ENCODE measurements around the gene FSIP2. TPM values are rescaled to one million over a fixed set of nuclear protein-coding genes. Genes with fewer than 3 reads are reported as not detected.
A peak's percentile ranks its signal among the peaks of the same experiment; 100 is the strongest.

The FSIP2 gene
- total RNA-seq, 1 experiment from 2014 or later = 2.0 TPM

DNA sequence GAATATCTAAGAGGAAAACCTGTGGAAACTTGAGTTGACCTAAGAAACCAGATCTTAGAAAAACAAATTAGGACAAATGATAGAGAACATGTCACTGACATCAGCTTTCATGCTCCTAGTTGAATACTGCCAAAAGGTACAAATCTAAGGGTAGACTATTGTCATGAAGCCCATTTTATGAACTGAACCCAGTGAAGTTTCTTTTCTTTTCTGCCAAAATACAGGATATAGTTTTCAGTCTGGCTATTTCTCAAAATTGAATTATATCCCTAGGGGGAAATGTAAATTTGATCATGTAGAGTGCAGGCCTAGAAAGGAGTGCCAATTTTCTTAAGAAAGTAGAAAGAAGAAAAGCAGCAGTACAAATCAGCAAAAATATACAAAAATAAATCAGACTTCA lies 46.6 kb downstream of the FSIP2 start:
- ChIA-PET POLR2A (ENCODE audit: unreplicated experiment) (no interaction called here), CTCF (no interaction called here)
- Histone ChIP-seq H2AFZ (ENCODE audit: low read length) (no peak overlapping the region), H3K36me3 (ENCODE audit: low read depth, low read length) (no peaks in the 10 kb centered on the region), H3K9me2 (replicated peaks; ENCODE audit: low read length) (no peaks in the 10 kb centered on the region), H3F3A (ENCODE audit: low read length, unreplicated experiment) (no peaks in the 10 kb centered on the region), H3K4me3 (ENCODE audit: low read length) (no peak overlapping the region), H3K9me3 (ENCODE audit: low read length) (no peaks in the 10 kb centered on the region), H3K4me2 (ENCODE audit: low read length) (no peak overlapping the region), H3K27ac (ENCODE audit: low read length) (no peak overlapping the region), H3K4me1 (ENCODE audit: insufficient read depth, low read length) (peaks cover 26% of the 10 kb centered on the region), H3K79me2 (ENCODE audit: low read length) (no peaks in the 10 kb centered on the region), H4K20me1 (ENCODE audit: low read length) (no peaks in the 10 kb centered on the region), H3K27me3 (ENCODE audit: low read length) (no peaks in the 10 kb centered on the region), H3K9ac (ENCODE audit: low read length) (no peak overlapping the region)
- DNase-seq (no peak), ATAC-seq (no peak)
- intact Hi-C loops (cut with micrococcal nuclease) = no loop called here
- BruUV-seq (replicated peaks) = no TSS peak
- TF ChIP-seq EZH2 (IDR thresholded peaks at IDR 0.05; ENCODE audit: low read length, unreplicated experiment) = no peak
- no peak for TF ChIP-seq CTCF (conservative IDR thresholded peaks at IDR 0.05; ENCODE audit: low read depth, low read length)
- no peak for TF ChIP-seq EZH2phosphoT487 (IDR thresholded peaks at IDR 0.05; ENCODE audit: borderline replicate concordance, low read length)

GRCh38 chr2:185785851-185786473 lies 47.4 kb downstream of the FSIP2 start:
- TF ChIP-seq EZH2 (IDR thresholded peaks at IDR 0.05; ENCODE audit: low read length, unreplicated experiment) = no peak
- no peak for TF ChIP-seq EZH2phosphoT487 (IDR thresholded peaks at IDR 0.05; ENCODE audit: borderline replicate concordance, low read length)
- no peak for TF ChIP-seq CTCF (conservative IDR thresholded peaks at IDR 0.05; ENCODE audit: low read depth, low read length)
- Histone ChIP-seq H3K4me3 (ENCODE audit: low read length) (no peak overlapping the region), H3K4me2 (ENCODE audit: low read length) (peak overlapping the region; percentile 10), H4K20me1 (ENCODE audit: low read length) (no peaks in the 10 kb centered on the region), H3K9me3 (ENCODE audit: low read length) (no peaks in the 10 kb centered on the region), H3K9me2 (replicated peaks; ENCODE audit: low read length) (no peaks in the 10 kb centered on the region), H3K4me1 (ENCODE audit: insufficient read depth, low read length) (peaks cover 26% of the 10 kb centered on the region), H3K27me3 (ENCODE audit: low read length) (no peaks in the 10 kb centered on the region), H2AFZ (ENCODE audit: low read length) (no peak overlapping the region), H3F3A (ENCODE audit: low read length, unreplicated experiment) (no peaks in the 10 kb centered on the region), H3K36me3 (ENCODE audit: low read depth, low read length) (no peaks in the 10 kb centered on the region), H3K27ac (ENCODE audit: low read length) (peak overlapping the region; percentile 77), H3K79me2 (ENCODE audit: low read length) (no peaks in the 10 kb centered on the region), H3K9ac (ENCODE audit: low read length) (no peak overlapping the region)
- ATAC-seq = no peak
- no TSS peak for BruUV-seq (replicated peaks)
- CTCF ChIA-PET = no interaction called here
- peak; percentile 52 for DNase-seq
- POLR2A ChIA-PET (ENCODE audit: unreplicated experiment) = no interaction called here
- intact Hi-C loops (cut with micrococcal nuclease) = no loop called here

Measured in PC-3 (cell line).